GM21825 (cell line): Measurements from ENCODE around the gene PPP1R1B.

Experiments
- ATAC-seq: cut with Tn5 transposase; IDR thresholded peaks from one replicate; pipeline ENCODE4 v1.9.1; 2021; ENCODE audit warnings: mild to moderate bottlenecking, moderate library complexity; ENCODE audit not compliant: unreplicated experiment

Gene PPP1R1B

DNA sequence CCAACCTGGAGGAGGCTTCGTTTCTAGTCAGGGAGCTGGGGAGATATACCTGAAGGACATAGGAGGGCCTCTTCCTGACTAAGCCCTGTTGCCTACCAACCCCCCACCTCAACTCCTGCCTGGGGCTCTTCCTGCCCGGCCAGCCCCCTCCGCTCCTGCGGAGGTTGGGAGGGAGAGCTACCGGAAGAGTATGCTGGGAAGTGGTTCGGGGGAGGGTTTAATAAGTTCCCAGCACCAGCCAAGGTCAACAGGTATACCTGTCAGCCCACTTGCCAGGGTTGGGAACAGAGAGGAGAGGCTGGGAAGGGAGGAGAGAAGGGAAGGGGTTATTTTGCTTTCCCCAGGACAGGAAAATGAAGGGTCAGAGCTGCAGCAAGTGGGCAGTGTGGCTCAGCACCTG, 4.7 kb downstream of the PPP1R1B start:
- ATAC-seq: no peak

- no peak for ATAC-seq
These were observed 5.6 kb downstream of the PPP1R1B start for GRCh38 chr17:39632153-39632941.

DNA sequence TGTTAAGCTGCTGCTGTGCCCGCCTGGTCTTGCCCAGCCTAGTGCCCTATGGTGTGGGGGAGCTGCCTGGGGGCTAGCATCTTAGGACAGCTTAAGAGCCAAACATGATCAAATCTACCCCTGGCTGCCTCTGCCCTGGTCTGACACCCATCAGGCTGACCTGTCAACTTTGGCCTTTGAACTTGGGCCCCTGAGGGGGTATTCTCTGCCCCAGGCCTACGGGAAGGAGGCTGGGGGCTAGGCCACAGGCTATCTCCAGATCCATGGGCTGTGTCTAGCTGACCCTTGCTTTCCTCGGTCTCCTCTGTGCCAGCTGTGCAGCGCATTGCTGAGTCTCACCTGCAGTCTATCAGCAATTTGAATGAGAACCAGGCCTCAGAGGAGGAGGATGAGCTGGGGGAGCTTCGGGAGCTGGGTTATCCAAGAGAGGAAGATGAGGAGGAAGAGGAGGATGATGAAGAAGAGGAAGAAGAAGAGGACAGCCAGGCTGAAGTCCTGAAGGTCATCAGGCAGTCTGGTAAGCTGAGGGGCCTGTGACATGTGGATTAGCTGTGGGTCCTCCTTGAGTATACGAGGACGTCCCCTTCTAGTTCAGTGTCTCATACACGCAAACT, 6.9 kb downstream of the PPP1R1B start:
- no peak for ATAC-seq

GRCh38 chr17:39634384-39634871, 7.7 kb downstream of the PPP1R1B start:
- ATAC-seq: no peak

- no peak for ATAC-seq
These were observed 8.9 kb downstream of the PPP1R1B start for GRCh38 chr17:39635614-39636176.

DNA sequence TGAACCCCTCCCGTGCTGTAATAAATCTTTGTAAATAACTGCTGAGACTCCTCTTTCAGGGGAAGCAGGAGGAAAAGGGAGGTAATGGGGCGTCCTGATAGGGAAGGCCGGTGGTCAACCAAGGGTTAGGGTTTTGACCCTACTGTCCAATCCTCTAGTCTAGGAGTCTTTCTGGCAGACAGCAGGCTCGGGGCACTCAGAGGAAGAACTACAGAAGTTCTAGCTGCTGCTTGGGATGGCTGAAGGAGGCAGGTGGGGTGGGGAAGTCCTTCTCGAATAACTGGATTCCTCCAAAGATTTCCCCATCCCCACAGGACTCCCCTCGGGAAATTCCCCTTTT, 9.8 kb downstream of the PPP1R1B start:
- ATAC-seq: no peak

- peak; percentile 74 for ATAC-seq
These were observed 10.4 kb downstream of the PPP1R1B start, which contains the start of gene STARD3 for GRCh38 chr17:39636927-39637736. STARD3 (plus strand) TSS chr17:39637144; CDS start chr17:39653532, 16,388 bp downstream.

GRCh38 chr17:39638317-39638716, 11.6 kb downstream of the PPP1R1B start:
- no peak for ATAC-seq

DNA sequence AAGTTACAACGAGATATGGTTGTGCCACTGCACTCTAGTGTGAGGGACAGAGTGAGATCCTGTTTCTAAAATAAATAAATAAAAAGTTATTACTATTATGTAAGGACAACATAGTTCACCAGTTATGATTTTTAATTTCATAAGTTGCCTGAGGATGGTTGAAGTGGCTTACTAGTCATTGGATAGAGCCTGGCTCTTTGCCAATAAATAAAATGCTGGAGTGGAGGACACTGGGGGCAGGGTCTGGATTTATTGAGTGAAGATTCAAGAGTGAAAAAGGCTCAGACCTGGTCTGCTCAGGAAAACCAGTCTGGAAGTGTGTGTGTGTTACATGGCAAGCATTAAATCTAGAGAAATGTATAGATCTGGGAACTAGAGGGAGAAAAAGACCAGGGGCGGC, 12.3 kb downstream of the PPP1R1B start:
- no peak for ATAC-seq

DNA sequence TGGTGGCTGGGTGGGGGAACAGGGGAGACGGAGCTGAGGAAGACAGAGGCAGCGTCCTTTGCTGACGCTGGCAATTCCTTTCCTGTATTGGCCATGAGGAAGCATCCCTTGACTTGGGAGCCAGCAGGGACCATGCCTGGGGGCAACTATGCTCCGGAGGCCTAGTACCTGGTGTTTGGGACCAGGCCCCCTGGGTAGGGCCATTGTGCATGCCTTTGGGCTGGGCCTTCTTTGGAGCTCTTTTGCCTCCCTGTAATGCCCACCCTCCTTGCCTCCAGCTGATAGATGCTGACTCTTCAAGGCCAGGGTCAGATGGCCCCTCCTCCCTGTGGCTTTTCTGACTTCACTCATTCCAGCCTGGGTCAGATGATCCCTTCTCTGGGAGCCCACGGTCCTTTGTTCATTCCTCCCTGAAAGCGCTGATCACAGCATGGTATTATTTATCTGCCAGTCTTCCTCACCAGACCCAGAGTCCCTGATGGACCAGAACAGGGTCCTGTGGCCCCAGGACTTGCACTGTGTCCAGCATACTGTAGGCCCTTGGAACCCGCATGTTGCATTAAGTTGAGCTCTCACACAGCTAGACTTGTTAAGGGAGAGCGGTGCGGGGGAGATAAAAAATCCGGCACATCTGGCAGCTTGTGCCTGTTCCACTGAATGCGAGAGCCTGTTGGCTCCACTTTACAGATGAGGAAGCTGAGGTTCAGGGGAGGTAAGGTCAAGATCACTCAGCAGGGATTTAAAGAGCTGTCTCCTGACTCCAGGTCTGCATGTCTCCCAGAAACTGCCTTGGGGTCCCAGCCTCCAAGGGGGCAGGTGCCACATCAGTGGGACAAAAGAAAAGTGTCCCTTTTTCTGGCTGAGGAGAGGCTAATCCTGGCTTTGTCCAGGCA, 13.1 kb downstream of the PPP1R1B start:
- ATAC-seq: no peak

GRCh38 chr17:39640591-39641031, 13.9 kb downstream of the PPP1R1B start:
- no peak for ATAC-seq

- ATAC-seq: no peak
These were observed 14.3 kb downstream of the PPP1R1B start for GRCh38 chr17:39641097-39641496.

DNA sequence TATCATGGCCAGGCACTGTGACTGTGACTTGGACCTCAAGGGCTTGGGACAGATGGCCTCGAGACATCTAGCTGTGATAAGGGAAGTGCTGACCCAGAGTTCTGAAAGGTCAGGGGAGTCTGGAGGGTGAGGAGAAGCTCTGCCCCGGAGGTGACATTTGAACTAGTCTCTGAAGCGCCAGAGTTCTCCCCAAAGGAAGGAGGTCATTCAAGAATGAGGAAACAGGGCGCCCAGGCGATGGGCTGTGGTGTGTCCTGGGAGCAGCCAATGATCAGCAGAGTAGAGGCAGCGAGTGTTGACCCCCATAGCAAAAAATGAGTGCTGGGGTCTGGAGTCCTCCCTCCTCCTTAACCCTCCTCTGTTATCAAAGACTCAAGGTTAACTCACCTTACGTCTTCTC, 15.1 kb downstream of the PPP1R1B start:
- ATAC-seq: no peak

GRCh38 chr17:39642291-39643074, 15.7 kb downstream of the PPP1R1B start:
- no peak for ATAC-seq

GRCh38 chr17:39643271-39643670, 16.5 kb downstream of the PPP1R1B start:
- no peak for ATAC-seq

DNA sequence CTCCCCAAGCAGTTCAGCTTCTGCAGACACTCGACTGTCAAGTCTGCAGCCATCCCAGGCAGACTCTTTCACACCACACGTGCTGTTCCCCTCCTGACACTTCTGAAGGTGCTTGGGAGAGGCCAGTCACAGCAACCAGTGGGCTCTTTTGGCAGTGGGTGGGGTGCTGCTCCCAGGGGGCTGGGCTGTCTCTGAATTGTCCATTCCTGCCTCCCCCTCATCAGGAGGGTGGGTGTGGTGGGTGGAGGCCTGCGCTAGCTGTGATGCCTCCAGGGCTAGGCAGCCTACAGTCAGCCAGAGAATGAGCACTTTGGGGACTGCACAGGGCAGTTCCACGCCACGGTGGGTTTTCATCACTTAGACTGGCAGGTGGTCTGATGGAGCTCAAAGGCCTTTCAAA, 20.5 kb downstream of the PPP1R1B start:
- no peak for ATAC-seq

DNA sequence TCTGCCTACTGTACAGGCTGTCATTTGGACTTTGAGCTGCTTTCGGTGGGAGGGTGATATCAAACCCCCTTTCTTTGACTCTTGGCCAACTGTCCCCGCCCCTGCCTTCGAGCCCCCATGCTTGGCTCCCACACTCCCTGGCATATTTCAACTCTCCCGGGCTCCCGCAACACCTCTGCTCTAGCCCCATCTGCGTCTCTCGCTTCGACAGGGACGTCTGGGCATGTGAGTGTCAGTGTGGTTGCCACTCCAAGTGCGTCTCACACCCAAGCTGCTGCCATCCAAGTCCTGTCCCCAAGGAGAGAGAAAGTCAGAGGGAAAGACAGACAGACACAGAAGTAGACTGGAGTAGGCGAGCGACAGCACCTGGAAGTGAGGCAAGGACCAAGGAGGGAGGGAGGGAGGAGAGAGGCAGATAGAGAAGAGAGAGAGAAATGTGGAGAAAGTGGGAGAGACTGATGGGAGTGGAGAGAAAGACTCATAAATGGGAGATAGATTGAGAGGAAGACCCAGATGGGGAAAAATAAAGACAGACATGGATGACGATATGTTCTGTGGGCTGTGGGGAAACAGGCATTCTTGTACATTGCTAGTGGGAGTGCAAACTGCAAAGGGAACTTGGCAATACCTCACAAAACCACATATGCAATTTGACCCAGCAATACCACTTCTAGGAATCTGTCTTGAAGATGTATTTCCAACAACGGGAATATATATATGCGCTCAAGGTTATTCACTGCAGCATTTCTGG, 22.0 kb downstream of the PPP1R1B start:
- no peak for ATAC-seq

- ATAC-seq: no peak
These were observed 23.4 kb downstream of the PPP1R1B start for GRCh38 chr17:39650121-39650579.
